Effector memory CD8-positive, alpha-beta T cell (primary cell): ENCODE measurements around the gene DDX10.
A peak's percentile ranks its signal among the peaks of the same experiment; 100 is the strongest.
"Not testable (repeated sequence)": the region's sequence is repeated elsewhere in the genome, so short reads cannot be mapped to it uniquely, and the experiment has no call there.

ENCODE experiments used
- ATAC-seq: fragments of 150-1000 bp; cut with Tn5 transposase; replicated peaks from 2 replicates; pipeline ENCODE4 v1.10.0; 2021; ENCODE audit warnings: mild to moderate bottlenecking, moderate library complexity
- DNase-seq, 3 experiments: peaks; one replicate each; pipeline ENCODE4 v3.0.0; 2021
- H3K27ac Mint-ChIP-seq, 2 donors: one replicate each; pipeline ENCODE4 v1.8.0; 2022; ENCODE audit warnings: mild to moderate bottlenecking in 2 of 2, mixed read lengths in 2 of 2, moderate library complexity in 2 of 2
- H3K27me3 Mint-ChIP-seq, 2 donors: one replicate each; pipeline ENCODE4 v1.8.0; 2022; ENCODE audit warnings: mixed read lengths in 2 of 2
- H3K36me3 Mint-ChIP-seq: one replicate; pipeline ENCODE4 v1.8.0; 2022; ENCODE audit warnings: mild to moderate bottlenecking, moderate library complexity, mixed read lengths; ENCODE audit not compliant: insufficient read depth
- H3K4me1 Mint-ChIP-seq, 2 donors: one replicate each; pipeline ENCODE4 v1.8.0; 2022; ENCODE audit warnings: low read depth in 2 of 2, mixed read lengths in 2 of 2
- H3K4me3 Mint-ChIP-seq, 2 donors: one replicate each; pipeline ENCODE4 v1.8.0; 2022; ENCODE audit warnings: mild to moderate bottlenecking in 2 of 2, mixed read lengths in 2 of 2, moderate library complexity in 2 of 2
- H3K9me3 Mint-ChIP-seq, 2 donors: one replicate each; pipeline ENCODE4 v1.8.0; 2022; ENCODE audit warnings: mixed read lengths in 2 of 2

Gene DDX10

GRCh38 chr11:108779147-108779546, 114.3 kb downstream of the DDX10 start:
- not testable (repeated sequence) for H3K4me3 Mint-ChIP-seq, H3K27me3 Mint-ChIP-seq, H3K27ac Mint-ChIP-seq, H3K9me3 Mint-ChIP-seq, H3K36me3 Mint-ChIP-seq, DNase-seq, ATAC-seq
- H3K4me1 Mint-ChIP-seq = peaks cover 5 to 30% of the 10 kb centered on the region in 2 donors

- Mint-ChIP-seq H3K36me3 (no peaks in the 10 kb centered on the region), H3K9me3 (peaks cover 0 to 3% of the 10 kb centered on the region in 2 donors), H3K4me3 (no peak overlapping the region), H3K27me3 (no peaks in the 10 kb centered on the region), H3K4me1 (peaks cover 10 to 36% of the 10 kb centered on the region in 2 donors), H3K27ac (no peak overlapping the region)
- DNase-seq (no peak), ATAC-seq (no peak)
Measured at GRCh38 chr11:108780119-108780518, 115.2 kb downstream of the DDX10 start.

- peak overlapping the region in 1 of 2 donors; percentile 63 for H3K27ac Mint-ChIP-seq
- H3K4me3 Mint-ChIP-seq = no peak overlapping the region
- ATAC-seq = no peak
- no peaks in the 10 kb centered on the region for H3K27me3 Mint-ChIP-seq
- H3K36me3 Mint-ChIP-seq = no peaks in the 10 kb centered on the region
- H3K9me3 Mint-ChIP-seq = peaks cover 0 to 3% of the 10 kb centered on the region in 2 donors
- H3K4me1 Mint-ChIP-seq = peaks cover 18 to 53% of the 10 kb centered on the region in 2 donors
- DNase-seq = no peak
Measured at GRCh38 chr11:108781946-108782345, 117.1 kb downstream of the DDX10 start.

GRCh38 chr11:108786281-108786990, 121.6 kb downstream of the DDX10 start:
- H3K4me1 Mint-ChIP-seq = peaks cover 20 to 52% of the 10 kb centered on the region in 2 donors
- no peak overlapping the region for H3K4me3 Mint-ChIP-seq
- H3K27me3 Mint-ChIP-seq = no peaks in the 10 kb centered on the region
- no peak overlapping the region for H3K27ac Mint-ChIP-seq
- DNase-seq (no peak), ATAC-seq (no peak)
- no peaks in the 10 kb centered on the region for H3K9me3 Mint-ChIP-seq
- H3K36me3 Mint-ChIP-seq = no peaks in the 10 kb centered on the region

- H3K4me1 Mint-ChIP-seq = peaks cover 20 to 52% of the 10 kb centered on the region in 2 donors
- no peak overlapping the region for H3K4me3 Mint-ChIP-seq
- no peaks in the 10 kb centered on the region for H3K36me3 Mint-ChIP-seq
- H3K27ac Mint-ChIP-seq = no peak overlapping the region
- no peaks in the 10 kb centered on the region for H3K9me3 Mint-ChIP-seq
- ATAC-seq (no peak), DNase-seq (no peak)
- no peaks in the 10 kb centered on the region for H3K27me3 Mint-ChIP-seq
Measured at GRCh38 chr11:108787105-108787504, 122.2 kb downstream of the DDX10 start.

GRCh38 chr11:108788565-108789199, 123.8 kb downstream of the DDX10 start:
- H3K4me1 Mint-ChIP-seq = peaks cover 20 to 41% of the 10 kb centered on the region in 2 donors
- no peak for ATAC-seq
- H3K4me3 Mint-ChIP-seq = no peak overlapping the region

GRCh38 chr11:108790501-108791299, 125.8 kb downstream of the DDX10 start:
- ATAC-seq = no peak
- DNase-seq = no peak
- Mint-ChIP-seq H3K36me3 (no peaks in the 10 kb centered on the region), H3K27ac (no peak overlapping the region), H3K4me3 (no peak overlapping the region), H3K27me3 (no peaks in the 10 kb centered on the region), H3K4me1 (peaks cover 11 to 26% of the 10 kb centered on the region in 2 donors), H3K9me3 (no peaks in the 10 kb centered on the region)

More at GRCh38 chr11:108788565-108789199, 123.8 kb downstream of the DDX10 start:
- Mint-ChIP-seq H3K27me3 (no peaks in the 10 kb centered on the region), H3K27ac (peak overlapping the region in 1 of 2 donors; percentile 50), H3K36me3 (no peaks in the 10 kb centered on the region), H3K9me3 (no peaks in the 10 kb centered on the region)
- no peak for DNase-seq

GRCh38 chr11:108793138-108793537, 128.3 kb downstream of the DDX10 start:
- no peak for ATAC-seq
- H3K36me3 Mint-ChIP-seq = no peaks in the 10 kb centered on the region
- no peak overlapping the region for H3K4me3 Mint-ChIP-seq
- H3K27me3 Mint-ChIP-seq = no peaks in the 10 kb centered on the region
- no peak for DNase-seq
- peaks cover 6 to 18% of the 10 kb centered on the region in 2 donors for H3K4me1 Mint-ChIP-seq
- H3K9me3 Mint-ChIP-seq = no peaks in the 10 kb centered on the region
- no peak overlapping the region for H3K27ac Mint-ChIP-seq

- no peak for ATAC-seq
- H3K4me3 Mint-ChIP-seq = no peak overlapping the region
- H3K4me1 Mint-ChIP-seq = peaks cover 6 to 21% of the 10 kb centered on the region in 2 donors
Measured at GRCh38 chr11:108793611-108794010, 128.7 kb downstream of the DDX10 start.

GRCh38 chr11:108796551-108796950, 131.7 kb downstream of the DDX10 start:
- Mint-ChIP-seq H3K9me3 (no peaks in the 10 kb centered on the region), H3K27ac (no peak overlapping the region), H3K4me1 (peaks cover 5 to 15% of the 10 kb centered on the region in 2 donors), H3K27me3 (no peaks in the 10 kb centered on the region), H3K36me3 (no peaks in the 10 kb centered on the region), H3K4me3 (no peak overlapping the region)
- DNase-seq (no peak), ATAC-seq (no peak)

More at GRCh38 chr11:108793611-108794010, 128.7 kb downstream of the DDX10 start:
- Mint-ChIP-seq H3K27me3 (no peaks in the 10 kb centered on the region), H3K27ac (no peak overlapping the region), H3K9me3 (no peaks in the 10 kb centered on the region), H3K36me3 (no peaks in the 10 kb centered on the region)
- DNase-seq = no peak

GRCh38 chr11:108797578-108798100, 132.8 kb downstream of the DDX10 start:
- ATAC-seq = no peak
- Mint-ChIP-seq H3K27me3 (no peaks in the 10 kb centered on the region), H3K4me1 (peaks cover 5 to 15% of the 10 kb centered on the region in 2 donors), H3K36me3 (no peaks in the 10 kb centered on the region), H3K27ac (no peak overlapping the region), H3K4me3 (no peak overlapping the region), H3K9me3 (no peaks in the 10 kb centered on the region)
- DNase-seq = no peak

GRCh38 chr11:108802492-108802891, 137.6 kb downstream of the DDX10 start:
- no peaks in the 10 kb centered on the region for H3K9me3 Mint-ChIP-seq
- no peaks in the 10 kb centered on the region for H3K36me3 Mint-ChIP-seq
- no peak for DNase-seq
- H3K27ac Mint-ChIP-seq = no peak overlapping the region
- H3K4me3 Mint-ChIP-seq = no peak overlapping the region
- no peak for ATAC-seq
- H3K27me3 Mint-ChIP-seq = no peaks in the 10 kb centered on the region
- peaks cover 6 to 15% of the 10 kb centered on the region in 2 donors for H3K4me1 Mint-ChIP-seq

- DNase-seq (no peak), ATAC-seq (no peak)
- Mint-ChIP-seq H3K27me3 (no peaks in the 10 kb centered on the region), H3K9me3 (no peaks in the 10 kb centered on the region), H3K4me1 (peaks cover 6 to 8% of the 10 kb centered on the region in 2 donors), H3K4me3 (no peak overlapping the region), H3K36me3 (no peaks in the 10 kb centered on the region), H3K27ac (no peak overlapping the region)
Measured at GRCh38 chr11:108803776-108804175, 138.9 kb downstream of the DDX10 start.
